Stimulated activated CD8-positive, alpha-beta memory T cell treated with anti-CD3 and anti-CD28 coated beads, Interleukin-4, amount 100 ng/mL, for 4 hours (primary cell): ENCODE data around the gene ZNF319.

ENCODE experiments used
- DNase-seq, 2 donors: peaks; one replicate each; pipeline ENCODE4 v3.0.0-alpha.2; 2020; ENCODE audit warnings: low read depth in 2 of 2, low spot score in 1 of 2

Gene ZNF319

GRCh38 chr16:57957673-57958392 is 42.6 kb downstream of the ZNF319 start:
- no peak for DNase-seq

- no peak for DNase-seq
Measured at GRCh38 chr16:57956924-57957672, 43.4 kb downstream of the ZNF319 start.

- no peak for DNase-seq
Measured at GRCh38 chr16:57956270-57956808, 44.1 kb downstream of the ZNF319 start.

GRCh38 chr16:57955572-57956188 is 44.8 kb downstream of the ZNF319 start:
- DNase-seq, result no peak

- no peak for DNase-seq
Measured at GRCh38 chr16:57953857-57954256, 46.6 kb downstream of the ZNF319 start.

GRCh38 chr16:57952909-57953308 is 47.6 kb downstream of the ZNF319 start:
- DNase-seq, result no peak

GRCh38 chr16:57951204-57951960 is 49.1 kb downstream of the ZNF319 start:
- no peak for DNase-seq

- DNase-seq, result no peak
Measured at GRCh38 chr16:57950382-57950781, 50.1 kb downstream of the ZNF319 start.

- no peak for DNase-seq
Measured at GRCh38 chr16:57949595-57950238, 50.8 kb downstream of the ZNF319 start.

GRCh38 chr16:57949013-57949412 is 51.5 kb downstream of the ZNF319 start:
- DNase-seq, result no peak

- DNase-seq, result no peak
Measured at GRCh38 chr16:57948027-57948426, 52.4 kb downstream of the ZNF319 start.

- DNase-seq, result no peak
Measured at GRCh38 chr16:57947261-57947660, 53.2 kb downstream of the ZNF319 start.

- DNase-seq, result no peak
Measured at GRCh38 chr16:57946181-57946801, 54.2 kb downstream of the ZNF319 start.

- no peak for DNase-seq
Measured at GRCh38 chr16:57945740-57946138, 54.7 kb downstream of the ZNF319 start.

GRCh38 chr16:57944970-57945739 is 55.3 kb downstream of the ZNF319 start:
- no peak for DNase-seq
